ENCODE measurements around the gene SEPTIN5. TPM values are rescaled to one million over a fixed set of nuclear protein-coding genes. Genes with fewer than 3 reads are reported as not detected.

SEPTIN5 gene
- total RNA-seq, 1 experiment from 2014 or later: 22.4 TPM

GRCh38 chr22:19739448-19739895, 25.2 kb downstream of the SEPTIN5 start:
- CTCF ChIA-PET: interaction anchor here (1.0 kb wide), 1 partner anchor 9 kb away, joined by 5 read pairs; no protein-coding TSS in a partner anchor
- POLR2A ChIA-PET: no interaction called here

GRCh38 chr22:19739911-19740449, 25.7 kb downstream of the SEPTIN5 start:
- Mint-ChIP-seq H3K4me1 (0 out of 2 replicates have a peak, but pooled peaks cover 2% of the 10 kb centered on the region), H3K27ac (no peak overlapping the region), H3K27me3 (ENCODE audit: low read depth) (no peaks in the 10 kb centered on the region), H3K36me3 (no peaks in the 10 kb centered on the region), H3K4me3 (no peak overlapping the region), H3K9me3 (no peaks in the 10 kb centered on the region)
- CTCF ChIA-PET: interaction anchor here (1.0 to 3.0 kb wide), 4 partner anchors 9 to 16 kb away, joined by 4 to 28 read pairs (median 8); partner anchors contain the start of gene GP1BB
- POLR2A ChIA-PET: no interaction called here
- ATAC-seq (no peak), DNase-seq (ENCODE audit: low spot score) (no peak)
- TF ChIP-seq STAT6 (CRISPR knock-in tag; conservative IDR thresholded peaks at IDR 0.05; ENCODE audit: low read depth): no peak
- TF ChIP-seq, protein P1, sequence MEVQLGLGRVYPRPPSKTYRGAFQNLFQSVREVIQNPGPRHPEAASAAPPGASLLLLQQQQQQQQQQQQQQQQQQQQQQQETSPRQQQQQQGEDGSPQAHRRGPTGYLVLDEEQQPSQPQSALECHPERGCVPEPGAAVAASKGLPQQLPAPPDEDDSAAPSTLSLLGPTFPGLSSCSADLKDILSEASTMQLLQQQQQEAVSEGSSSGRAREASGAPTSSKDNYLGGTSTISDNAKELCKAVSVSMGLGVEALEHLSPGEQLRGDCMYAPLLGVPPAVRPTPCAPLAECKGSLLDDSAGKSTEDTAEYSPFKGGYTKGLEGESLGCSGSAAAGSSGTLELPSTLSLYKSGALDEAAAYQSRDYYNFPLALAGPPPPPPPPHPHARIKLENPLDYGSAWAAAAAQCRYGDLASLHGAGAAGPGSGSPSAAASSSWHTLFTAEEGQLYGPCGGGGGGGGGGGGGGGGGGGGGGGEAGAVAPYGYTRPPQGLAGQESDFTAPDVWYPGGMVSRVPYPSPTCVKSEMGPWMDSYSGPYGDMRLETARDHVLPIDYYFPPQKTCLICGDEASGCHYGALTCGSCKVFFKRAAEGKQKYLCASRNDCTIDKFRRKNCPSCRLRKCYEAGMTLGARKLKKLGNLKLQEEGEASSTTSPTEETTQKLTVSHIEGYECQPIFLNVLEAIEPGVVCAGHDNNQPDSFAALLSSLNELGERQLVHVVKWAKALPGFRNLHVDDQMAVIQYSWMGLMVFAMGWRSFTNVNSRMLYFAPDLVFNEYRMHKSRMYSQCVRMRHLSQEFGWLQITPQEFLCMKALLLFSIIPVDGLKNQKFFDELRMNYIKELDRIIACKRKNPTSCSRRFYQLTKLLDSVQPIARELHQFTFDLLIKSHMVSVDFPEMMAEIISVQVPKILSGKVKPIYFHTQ (CRISPR knock-in tag; IDR thresholded peaks at IDR 0.05): no peak
- no peak for TF ChIP-seq ESRRA (CRISPR knock-in tag; IDR thresholded peaks at IDR 0.05; ENCODE audit: borderline replicate concordance)
- TF ChIP-seq, protein P2, sequence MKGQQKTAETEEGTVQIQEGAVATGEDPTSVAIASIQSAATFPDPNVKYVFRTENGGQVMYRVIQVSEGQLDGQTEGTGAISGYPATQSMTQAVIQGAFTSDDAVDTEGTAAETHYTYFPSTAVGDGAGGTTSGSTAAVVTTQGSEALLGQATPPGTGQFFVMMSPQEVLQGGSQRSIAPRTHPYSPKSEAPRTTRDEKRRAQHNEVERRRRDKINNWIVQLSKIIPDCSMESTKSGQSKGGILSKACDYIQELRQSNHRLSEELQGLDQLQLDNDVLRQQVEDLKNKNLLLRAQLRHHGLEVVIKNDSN (CRISPR knock-in tag; IDR thresholded peaks at IDR 0.05): no peak
- no peak for TF ChIP-seq SMAD4 (CRISPR knock-in tag; IDR thresholded peaks at IDR 0.05)
- TF ChIP-seq NR2C2 (CRISPR knock-in tag; IDR thresholded peaks at IDR 0.05): no peak
- no peak for TF ChIP-seq CREM (CRISPR knock-in tag; IDR thresholded peaks at IDR 0.05)
- TF ChIP-seq NR1H2 (CRISPR knock-in tag; IDR thresholded peaks at IDR 0.05): no peak
- no peak for TF ChIP-seq OVOL2 (CRISPR knock-in tag; IDR thresholded peaks at IDR 0.05; ENCODE audit: borderline replicate concordance)
- TF ChIP-seq ZBTB21 (CRISPR knock-in tag; IDR thresholded peaks at IDR 0.05; ENCODE audit: borderline replicate concordance): no peak
- TF ChIP-seq KAT7 (CRISPR knock-in tag; IDR thresholded peaks at IDR 0.05; ENCODE audit: borderline replicate concordance): no peak
- TF ChIP-seq ZNF219 (CRISPR knock-in tag; IDR thresholded peaks at IDR 0.05; ENCODE audit: borderline replicate concordance): no peak
- no peak for TF ChIP-seq ETV6 (CRISPR knock-in tag; IDR thresholded peaks at IDR 0.05)
- no peak for TF ChIP-seq SOX15 (CRISPR knock-in tag; IDR thresholded peaks at IDR 0.05)

More at GRCh38 chr22:19739448-19739895, 25.2 kb downstream of the SEPTIN5 start:
- Mint-ChIP-seq H3K4me3 (no peak overlapping the region), H3K36me3 (no peaks in the 10 kb centered on the region), H3K27me3 (ENCODE audit: low read depth) (no peaks in the 10 kb centered on the region), H3K4me1 (no peaks in the 10 kb centered on the region), H3K27ac (no peak overlapping the region), H3K9me3 (no peaks in the 10 kb centered on the region)
- no peak for DNase-seq (ENCODE audit: low spot score)
- TF ChIP-seq, protein P3, sequence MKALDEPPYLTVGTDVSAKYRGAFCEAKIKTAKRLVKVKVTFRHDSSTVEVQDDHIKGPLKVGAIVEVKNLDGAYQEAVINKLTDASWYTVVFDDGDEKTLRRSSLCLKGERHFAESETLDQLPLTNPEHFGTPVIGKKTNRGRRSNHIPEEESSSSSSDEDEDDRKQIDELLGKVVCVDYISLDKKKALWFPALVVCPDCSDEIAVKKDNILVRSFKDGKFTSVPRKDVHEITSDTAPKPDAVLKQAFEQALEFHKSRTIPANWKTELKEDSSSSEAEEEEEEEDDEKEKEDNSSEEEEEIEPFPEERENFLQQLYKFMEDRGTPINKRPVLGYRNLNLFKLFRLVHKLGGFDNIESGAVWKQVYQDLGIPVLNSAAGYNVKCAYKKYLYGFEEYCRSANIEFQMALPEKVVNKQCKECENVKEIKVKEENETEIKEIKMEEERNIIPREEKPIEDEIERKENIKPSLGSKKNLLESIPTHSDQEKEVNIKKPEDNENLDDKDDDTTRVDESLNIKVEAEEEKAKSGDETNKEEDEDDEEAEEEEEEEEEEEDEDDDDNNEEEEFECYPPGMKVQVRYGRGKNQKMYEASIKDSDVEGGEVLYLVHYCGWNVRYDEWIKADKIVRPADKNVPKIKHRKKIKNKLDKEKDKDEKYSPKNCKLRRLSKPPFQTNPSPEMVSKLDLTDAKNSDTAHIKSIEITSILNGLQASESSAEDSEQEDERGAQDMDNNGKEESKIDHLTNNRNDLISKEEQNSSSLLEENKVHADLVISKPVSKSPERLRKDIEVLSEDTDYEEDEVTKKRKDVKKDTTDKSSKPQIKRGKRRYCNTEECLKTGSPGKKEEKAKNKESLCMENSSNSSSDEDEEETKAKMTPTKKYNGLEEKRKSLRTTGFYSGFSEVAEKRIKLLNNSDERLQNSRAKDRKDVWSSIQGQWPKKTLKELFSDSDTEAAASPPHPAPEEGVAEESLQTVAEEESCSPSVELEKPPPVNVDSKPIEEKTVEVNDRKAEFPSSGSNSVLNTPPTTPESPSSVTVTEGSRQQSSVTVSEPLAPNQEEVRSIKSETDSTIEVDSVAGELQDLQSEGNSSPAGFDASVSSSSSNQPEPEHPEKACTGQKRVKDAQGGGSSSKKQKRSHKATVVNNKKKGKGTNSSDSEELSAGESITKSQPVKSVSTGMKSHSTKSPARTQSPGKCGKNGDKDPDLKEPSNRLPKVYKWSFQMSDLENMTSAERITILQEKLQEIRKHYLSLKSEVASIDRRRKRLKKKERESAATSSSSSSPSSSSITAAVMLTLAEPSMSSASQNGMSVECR (CRISPR knock-in tag; IDR thresholded peaks at IDR 0.05; ENCODE audit: borderline replicate concordance): no peak
- no peak for TF ChIP-seq HMGA2 (CRISPR knock-in tag; IDR thresholded peaks at IDR 0.05)
- TF ChIP-seq, protein P4, sequence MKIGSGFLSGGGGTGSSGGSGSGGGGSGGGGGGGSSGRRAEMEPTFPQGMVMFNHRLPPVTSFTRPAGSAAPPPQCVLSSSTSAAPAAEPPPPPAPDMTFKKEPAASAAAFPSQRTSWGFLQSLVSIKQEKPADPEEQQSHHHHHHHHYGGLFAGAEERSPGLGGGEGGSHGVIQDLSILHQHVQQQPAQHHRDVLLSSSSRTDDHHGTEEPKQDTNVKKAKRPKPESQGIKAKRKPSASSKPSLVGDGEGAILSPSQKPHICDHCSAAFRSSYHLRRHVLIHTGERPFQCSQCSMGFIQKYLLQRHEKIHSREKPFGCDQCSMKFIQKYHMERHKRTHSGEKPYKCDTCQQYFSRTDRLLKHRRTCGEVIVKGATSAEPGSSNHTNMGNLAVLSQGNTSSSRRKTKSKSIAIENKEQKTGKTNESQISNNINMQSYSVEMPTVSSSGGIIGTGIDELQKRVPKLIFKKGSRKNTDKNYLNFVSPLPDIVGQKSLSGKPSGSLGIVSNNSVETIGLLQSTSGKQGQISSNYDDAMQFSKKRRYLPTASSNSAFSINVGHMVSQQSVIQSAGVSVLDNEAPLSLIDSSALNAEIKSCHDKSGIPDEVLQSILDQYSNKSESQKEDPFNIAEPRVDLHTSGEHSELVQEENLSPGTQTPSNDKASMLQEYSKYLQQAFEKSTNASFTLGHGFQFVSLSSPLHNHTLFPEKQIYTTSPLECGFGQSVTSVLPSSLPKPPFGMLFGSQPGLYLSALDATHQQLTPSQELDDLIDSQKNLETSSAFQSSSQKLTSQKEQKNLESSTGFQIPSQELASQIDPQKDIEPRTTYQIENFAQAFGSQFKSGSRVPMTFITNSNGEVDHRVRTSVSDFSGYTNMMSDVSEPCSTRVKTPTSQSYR (CRISPR knock-in tag; IDR thresholded peaks at IDR 0.05): no peak
- TF ChIP-seq GABPB1 (CRISPR knock-in tag; IDR thresholded peaks at IDR 0.05): no peak
- no peak for TF ChIP-seq ZNF138 (CRISPR knock-in tag; conservative IDR thresholded peaks at IDR 0.05)
- no peak for TF ChIP-seq ZNF416 (CRISPR knock-in tag; IDR thresholded peaks at IDR 0.05)
- TF ChIP-seq TP53 (CRISPR knock-in tag; IDR thresholded peaks at IDR 0.05): no peak
- no peak for TF ChIP-seq MXD4 (CRISPR knock-in tag; IDR thresholded peaks at IDR 0.05; ENCODE audit: borderline replicate concordance)
- no peak for TF ChIP-seq OVOL2 (CRISPR knock-in tag; IDR thresholded peaks at IDR 0.05; ENCODE audit: borderline replicate concordance)
- no peak for TF ChIP-seq FOXK1 (CRISPR knock-in tag; IDR thresholded peaks at IDR 0.05)
- ATAC-seq: no peak

All from WTC11 (cell line).